HUES48 (cell line): Measurements from ENCODE around the gene TMEM40.
"Not testable (repeated sequence)": the region's sequence is repeated elsewhere in the genome, so short reads cannot be mapped to it uniquely, and the experiment has no call there.

Experiments used
- H3K27ac ChIP-seq: one replicate; pipeline ENCODE4 v1.7.0; 2013; ENCODE audit warnings: low read depth, low read length, inconsistent platforms
- H3K27me3 ChIP-seq: 2 replicates; pipeline ENCODE4 v1.6.1; 2013; ENCODE audit warnings: mild to moderate bottlenecking, low read length; ENCODE audit not compliant: control insufficient read depth, insufficient read depth
- H3K36me3 ChIP-seq: 2 replicates; pipeline ENCODE4 v1.6.1; 2013; ENCODE audit warnings: low read length; ENCODE audit not compliant: control insufficient read depth, insufficient read depth
- H3K4me1 ChIP-seq: 2 replicates; pipeline ENCODE4 v1.6.1; 2013; ENCODE audit warnings: mild to moderate bottlenecking, low read length; ENCODE audit not compliant: control insufficient read depth, insufficient read depth
- H3K4me3 ChIP-seq: 2 replicates; pipeline ENCODE4 v1.5.1; 2013; ENCODE audit warnings: mild to moderate bottlenecking, low read depth, low read length
- H3K9ac ChIP-seq: 2 replicates; pipeline ENCODE4 v1.6.1; 2013; ENCODE audit warnings: mild to moderate bottlenecking, low read depth, low read length, moderate library complexity
- H3K9me3 ChIP-seq: 2 replicates; pipeline ENCODE4 v1.6.1; 2013; ENCODE audit warnings: low read length; ENCODE audit not compliant: control insufficient read depth, insufficient read depth

The TMEM40 gene

DNA sequence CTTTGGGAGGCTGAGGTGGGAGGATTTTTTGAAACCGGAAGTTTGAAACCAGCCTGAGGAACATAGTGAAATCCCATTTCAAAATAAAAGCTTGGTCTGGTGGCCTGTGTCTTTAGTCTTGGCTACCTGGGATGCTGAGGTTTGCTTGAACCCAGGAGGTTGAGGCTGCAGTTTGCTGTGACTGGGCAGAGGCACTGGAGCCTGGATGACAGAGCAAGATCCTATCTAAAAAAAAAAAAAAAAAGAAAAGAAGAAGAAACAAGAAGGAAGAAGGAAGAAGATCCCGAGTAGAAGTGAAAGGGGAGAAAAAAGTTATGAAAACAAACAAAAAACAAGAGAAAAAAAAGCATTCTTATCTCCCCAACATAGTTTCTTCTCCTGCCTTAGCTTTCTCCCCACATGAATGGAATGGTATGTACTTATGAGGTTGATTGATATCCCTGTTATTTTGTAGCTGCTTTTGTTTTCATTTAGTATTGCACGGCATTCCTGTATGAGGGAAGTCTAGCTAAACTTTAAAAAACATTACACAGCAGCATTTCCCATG lies 42.4 kb downstream of the TMEM40 start:
- Histone ChIP-seq H3K36me3 (no peaks in the 10 kb centered on the region), H3K27me3 (no peaks in the 10 kb centered on the region), H3K27ac (no peak overlapping the region), H3K9me3 (no peaks in the 10 kb centered on the region), H3K4me1 (0 out of 2 replicates have a peak, but pooled peaks cover 3% of the 10 kb centered on the region), H3K4me3 (no peak overlapping the region), H3K9ac (no peak overlapping the region)

DNA sequence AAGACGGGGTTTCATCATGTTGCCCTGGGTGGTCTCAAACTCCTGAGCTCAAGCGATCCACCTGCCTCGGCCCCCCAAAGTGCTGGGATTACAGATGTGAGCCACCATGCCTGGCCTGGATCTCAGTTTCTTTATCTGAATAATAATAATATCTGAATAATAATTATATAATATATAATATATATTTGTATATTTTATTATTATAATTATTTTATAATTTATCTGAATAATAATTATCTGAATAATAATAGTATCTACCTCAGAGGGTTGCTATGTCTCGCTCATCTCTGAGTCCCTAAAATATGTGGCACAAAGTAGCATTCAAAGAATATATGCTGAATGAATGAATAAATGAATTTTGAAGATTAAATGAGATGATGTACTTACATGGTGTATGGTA lies 44.8 kb downstream of the TMEM40 start:
- Histone ChIP-seq H3K9me3 (no peaks in the 10 kb centered on the region), H3K4me1 (no peaks in the 10 kb centered on the region), H3K27ac (no peak overlapping the region), H3K9ac (no peak overlapping the region), H3K27me3 (no peaks in the 10 kb centered on the region), H3K36me3 (no peaks in the 10 kb centered on the region), H3K4me3 (no peak overlapping the region)

DNA sequence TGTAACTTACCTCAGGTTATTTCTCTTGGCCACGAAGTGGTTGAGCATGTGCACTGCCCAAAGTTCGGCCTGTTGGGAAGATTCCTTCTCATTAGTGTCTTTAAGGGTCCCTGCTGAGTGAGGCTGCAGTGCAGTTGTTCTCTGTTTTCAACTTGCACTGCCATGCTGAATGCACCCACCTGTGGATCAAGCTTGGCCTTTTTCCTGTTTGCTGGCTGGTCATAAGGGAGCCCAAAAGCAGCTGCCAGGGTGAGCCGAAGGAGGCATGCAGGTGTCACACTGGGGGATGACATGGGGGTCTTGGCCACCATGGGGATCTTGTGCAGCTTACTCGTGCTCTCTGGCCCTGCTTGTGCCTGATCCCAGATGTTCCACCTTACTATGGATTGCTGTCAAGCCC lies 49.0 kb downstream of the TMEM40 start:
- H3K9ac ChIP-seq = no peak overlapping the region
- no peak overlapping the region for H3K27ac ChIP-seq
- no peaks in the 10 kb centered on the region for H3K4me1 ChIP-seq
- H3K4me3 ChIP-seq = no peak overlapping the region
- H3K36me3 ChIP-seq = no peaks in the 10 kb centered on the region
- H3K9me3 ChIP-seq = no peaks in the 10 kb centered on the region
- no peaks in the 10 kb centered on the region for H3K27me3 ChIP-seq

DNA sequence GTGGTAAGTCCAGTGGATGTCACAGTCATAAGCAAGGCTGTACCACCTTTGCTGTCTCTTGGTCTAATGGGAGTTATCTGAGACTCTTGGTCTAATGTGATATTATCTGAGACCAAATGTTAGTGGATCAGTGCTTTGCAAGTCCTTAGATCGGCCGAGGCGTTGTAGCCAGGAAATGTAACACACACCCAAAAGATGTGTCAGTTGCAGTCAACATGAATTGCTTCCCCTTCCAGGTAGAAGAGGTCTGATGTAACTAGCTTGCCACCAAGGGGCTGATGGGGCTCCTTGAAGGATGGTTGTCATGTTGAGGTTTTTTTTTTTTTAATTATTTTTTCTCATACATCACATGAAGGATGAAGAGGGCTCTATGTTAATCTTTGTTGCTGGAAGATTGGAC lies 49.7 kb downstream of the TMEM40 start:
- Histone ChIP-seq H3K36me3 (no peaks in the 10 kb centered on the region), H3K9me3 (no peaks in the 10 kb centered on the region), H3K27me3 (no peaks in the 10 kb centered on the region), H3K4me1 (no peaks in the 10 kb centered on the region), H3K27ac (no peak overlapping the region), H3K9ac (no peak overlapping the region), H3K4me3 (no peak overlapping the region)

DNA sequence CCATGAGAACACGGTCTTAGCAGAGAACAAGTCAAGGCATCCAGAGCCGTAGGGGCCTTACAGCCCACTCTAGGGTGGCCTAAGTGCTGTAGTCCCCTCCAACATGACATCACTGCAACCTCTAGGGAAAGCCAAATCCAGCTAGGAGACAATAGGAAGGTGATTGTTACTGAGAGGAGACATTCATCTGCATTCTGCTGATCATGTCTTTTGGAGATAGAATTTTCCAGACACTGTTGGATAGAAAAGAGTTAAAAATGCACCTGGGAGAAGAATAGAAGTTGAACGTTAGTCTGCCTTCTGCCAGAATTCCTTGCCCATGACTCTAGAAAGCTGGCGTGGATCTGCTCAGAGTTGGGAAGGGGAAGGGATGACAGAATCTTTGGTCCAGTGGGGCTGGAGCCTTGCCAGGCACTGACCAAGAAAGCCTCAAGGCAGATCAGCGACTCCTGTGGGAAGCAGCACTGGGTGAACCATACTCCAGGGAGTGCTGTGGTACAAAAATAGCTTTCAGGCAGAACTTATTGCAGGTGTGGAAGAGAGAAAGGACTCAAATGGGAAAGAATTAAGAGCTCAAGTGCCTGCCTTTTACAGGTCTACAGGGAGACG lies 50.4 kb downstream of the TMEM40 start:
- H3K27me3 ChIP-seq = no peaks in the 10 kb centered on the region
- H3K9ac ChIP-seq = no peak overlapping the region
- H3K4me1 ChIP-seq = no peaks in the 10 kb centered on the region
- H3K27ac ChIP-seq = no peak overlapping the region
- H3K4me3 ChIP-seq = no peak overlapping the region
- H3K9me3 ChIP-seq = no peaks in the 10 kb centered on the region
- H3K36me3 ChIP-seq = no peaks in the 10 kb centered on the region

DNA sequence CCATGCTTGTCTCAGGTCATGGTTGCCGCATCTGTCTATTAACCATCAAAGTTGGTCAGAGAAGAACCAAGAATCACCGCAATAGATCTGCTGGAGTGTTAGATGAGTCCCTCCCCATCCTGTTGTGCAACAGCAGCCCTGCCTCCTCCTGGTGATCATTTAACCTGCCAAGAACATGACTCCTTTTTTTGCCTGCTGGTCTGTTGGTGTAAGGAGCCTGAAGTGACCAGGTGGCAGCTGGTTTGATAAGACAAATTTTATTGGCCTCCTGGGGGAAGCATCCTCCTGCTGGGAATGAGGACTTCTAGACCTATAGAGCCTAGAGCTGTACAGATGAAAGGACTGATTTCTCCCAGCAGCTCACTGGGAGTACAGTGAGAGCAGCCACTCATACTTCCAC lies 51.6 kb downstream of the TMEM40 start:
- H3K9me3 ChIP-seq = no peaks in the 10 kb centered on the region
- H3K4me3 ChIP-seq = no peak overlapping the region
- H3K9ac ChIP-seq = no peak overlapping the region
- H3K27ac ChIP-seq = no peak overlapping the region
- H3K4me1 ChIP-seq = no peaks in the 10 kb centered on the region
- H3K27me3 ChIP-seq = no peaks in the 10 kb centered on the region
- no peaks in the 10 kb centered on the region for H3K36me3 ChIP-seq

DNA sequence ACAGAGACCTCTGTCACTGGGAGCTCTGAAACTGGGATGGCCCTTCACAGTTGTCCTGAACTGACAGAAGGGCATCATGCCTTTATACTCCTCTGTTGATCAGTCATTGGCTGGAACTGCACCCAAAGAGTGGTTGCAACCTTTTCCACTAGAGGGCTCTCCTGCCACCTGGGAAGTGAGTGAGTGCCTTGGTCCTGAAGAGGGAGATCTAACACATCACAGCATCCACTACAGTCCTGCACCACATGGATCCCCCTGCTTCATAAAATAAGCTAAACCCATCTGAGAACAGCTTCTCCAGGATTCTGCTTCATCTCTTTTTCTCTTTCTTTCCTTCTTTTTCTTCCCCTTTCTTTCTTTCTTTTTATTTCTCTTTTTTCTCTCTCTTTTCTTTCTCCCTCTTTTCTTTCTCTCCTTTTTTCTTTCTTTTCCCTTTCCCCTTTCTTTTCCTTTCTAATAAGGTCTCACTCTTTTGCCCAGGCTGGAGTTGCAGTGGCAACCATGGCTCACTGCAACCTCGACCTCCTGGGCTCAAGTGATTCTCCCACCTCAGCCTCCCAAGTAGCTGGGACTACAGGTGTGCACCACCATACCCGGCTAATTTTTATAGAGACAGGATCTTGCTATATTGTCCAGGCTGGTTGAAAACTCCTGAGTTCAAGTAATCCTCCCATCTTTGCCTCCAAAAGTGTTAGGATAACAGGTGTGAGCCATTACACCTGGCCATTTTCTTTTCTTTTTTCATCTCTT lies 52.4 kb downstream of the TMEM40 start:
- H3K9ac ChIP-seq = no peak overlapping the region
- H3K27ac ChIP-seq = no peak overlapping the region
- H3K36me3 ChIP-seq = no peaks in the 10 kb centered on the region
- H3K9me3 ChIP-seq = no peaks in the 10 kb centered on the region
- H3K4me1 ChIP-seq = no peaks in the 10 kb centered on the region
- H3K27me3 ChIP-seq = no peaks in the 10 kb centered on the region
- no peak overlapping the region for H3K4me3 ChIP-seq

DNA sequence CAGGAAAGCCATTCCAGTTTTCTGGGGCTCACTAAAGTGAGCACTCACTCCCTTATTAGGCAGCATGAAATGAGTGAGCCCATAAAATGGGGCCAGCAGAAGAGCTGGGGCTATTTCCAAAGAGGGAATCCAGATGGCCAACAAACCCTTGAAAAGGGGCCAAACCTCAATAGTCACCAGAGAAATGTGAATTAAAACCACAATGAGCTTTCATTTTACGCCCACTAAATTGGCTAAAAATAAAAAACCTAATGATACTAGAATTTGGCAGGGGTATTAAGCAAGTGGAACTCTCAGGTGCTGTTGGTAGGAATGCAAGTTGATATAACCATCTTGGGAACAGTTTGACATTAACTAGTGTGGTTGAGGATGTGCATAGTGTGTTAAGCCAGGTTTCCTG lies 53.1 kb downstream of the TMEM40 start:
- Histone ChIP-seq H3K9ac (no peak overlapping the region), H3K27me3 (no peaks in the 10 kb centered on the region), H3K36me3 (no peaks in the 10 kb centered on the region), H3K4me3 (no peak overlapping the region), H3K4me1 (no peaks in the 10 kb centered on the region), H3K9me3 (no peaks in the 10 kb centered on the region), H3K27ac (no peak overlapping the region)

DNA sequence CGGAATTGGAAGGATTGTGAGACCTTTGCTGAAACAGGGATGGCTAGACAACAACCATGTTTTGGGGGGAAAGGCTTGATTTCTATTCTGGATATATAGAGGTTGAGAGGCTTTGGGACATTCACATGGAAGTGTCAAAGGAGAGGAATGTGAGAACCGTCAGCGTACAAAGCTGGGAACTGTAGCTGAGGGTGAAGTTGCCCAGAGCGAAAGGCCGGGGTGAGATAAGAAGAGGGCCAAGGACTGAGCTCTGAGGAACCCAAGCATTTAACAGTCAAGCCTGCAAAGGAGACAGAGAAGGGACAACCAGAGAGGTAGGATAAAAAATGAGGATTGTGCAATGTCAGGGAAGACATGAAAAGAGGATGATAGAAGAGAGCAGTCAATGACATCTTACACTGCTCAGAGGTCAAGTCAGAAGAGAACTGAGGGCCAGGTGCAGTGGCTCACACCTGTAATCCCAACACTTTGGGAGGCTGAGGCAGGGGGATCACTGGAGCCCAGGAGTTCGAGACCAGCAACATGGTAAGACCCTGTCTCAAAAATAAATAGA lies 53.6 kb downstream of the TMEM40 start:
- Histone ChIP-seq H3K4me1 (no peaks in the 10 kb centered on the region), H3K9me3 (no peaks in the 10 kb centered on the region), H3K4me3 (no peak overlapping the region), H3K27ac (no peak overlapping the region), H3K36me3 (no peaks in the 10 kb centered on the region), H3K9ac (no peak overlapping the region), H3K27me3 (no peaks in the 10 kb centered on the region)

DNA sequence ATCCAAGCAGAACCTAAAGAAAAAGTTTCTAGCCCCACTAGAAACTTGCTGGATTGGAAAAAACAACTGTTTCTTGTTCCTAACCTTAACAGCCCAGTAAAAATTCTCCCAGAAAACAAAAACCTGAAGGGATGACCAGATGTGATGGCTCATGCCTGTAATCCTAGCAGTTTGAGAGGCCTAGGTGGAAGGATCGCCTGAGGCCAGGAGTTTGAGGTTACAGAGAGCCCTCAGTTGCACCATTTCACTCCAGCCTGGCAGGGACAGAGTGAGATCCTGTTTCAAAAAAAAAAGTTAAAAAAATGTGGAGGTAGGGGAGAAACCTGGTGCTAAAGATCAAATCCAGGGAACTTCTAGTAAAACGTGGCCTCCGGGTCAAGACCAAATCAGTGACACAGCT lies 56.6 kb downstream of the TMEM40 start:
- Histone ChIP-seq H3K27me3 (no peaks in the 10 kb centered on the region), H3K27ac (no peak overlapping the region), H3K9ac (no peak overlapping the region), H3K4me1 (no peaks in the 10 kb centered on the region), H3K4me3 (no peak overlapping the region), H3K36me3 (no peaks in the 10 kb centered on the region), H3K9me3 (no peaks in the 10 kb centered on the region)

DNA sequence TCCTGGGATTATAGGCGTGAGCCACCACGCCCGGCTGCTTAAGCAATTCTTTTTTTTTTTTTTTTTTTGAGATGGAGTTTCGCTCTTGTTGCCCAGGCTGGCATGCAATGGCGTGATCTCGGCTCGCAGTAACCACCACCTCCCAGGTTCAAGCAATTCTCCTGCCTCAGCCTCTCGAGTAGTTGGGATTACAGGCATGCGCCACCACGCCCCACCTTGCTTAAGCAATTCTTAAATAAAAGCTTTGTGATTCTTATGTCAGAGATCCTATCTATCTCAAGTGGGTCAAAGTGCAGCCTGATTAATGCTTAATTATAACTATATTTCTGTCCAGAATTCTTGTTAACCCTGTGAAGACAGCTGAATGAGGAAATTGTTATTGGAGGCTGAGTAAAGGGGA lies 57.5 kb downstream of the TMEM40 start:
- not testable (repeated sequence) for H3K27ac ChIP-seq, H3K4me3 ChIP-seq, H3K9ac ChIP-seq, H3K9me3 ChIP-seq, H3K27me3 ChIP-seq, H3K36me3 ChIP-seq, H3K4me1 ChIP-seq
